Stimulated activated naive CD8-positive, alpha-beta T cell treated with anti-CD3 and anti-CD28 coated beads, Interleukin-15, Interleukin-2, amounts not matched to agents 100 ng/mL and 50 ng/mL, for 24 hours (primary cell): ENCODE results near the gene KCNQ4.

Experiments
- H3K27ac Mint-ChIP-seq: one replicate; pipeline ENCODE4 v1.8.0; 2021; ENCODE audit warnings: mild to moderate bottlenecking, mixed read lengths
- H3K27me3 Mint-ChIP-seq: one replicate; pipeline ENCODE4 v1.8.0; 2021; ENCODE audit warnings: mixed read lengths
- H3K36me3 Mint-ChIP-seq: one replicate; pipeline ENCODE4 v1.8.0; 2021; ENCODE audit warnings: low read depth, mixed read lengths
- H3K4me1 Mint-ChIP-seq: one replicate; pipeline ENCODE4 v1.8.0; 2021; ENCODE audit warnings: low read depth, mixed read lengths
- H3K4me3 Mint-ChIP-seq: one replicate; pipeline ENCODE4 v1.8.0; 2021; ENCODE audit warnings: mild to moderate bottlenecking, mixed read lengths
- H3K9me3 Mint-ChIP-seq: one replicate; pipeline ENCODE4 v1.8.0; 2021; ENCODE audit warnings: mixed read lengths

Gene KCNQ4

DNA sequence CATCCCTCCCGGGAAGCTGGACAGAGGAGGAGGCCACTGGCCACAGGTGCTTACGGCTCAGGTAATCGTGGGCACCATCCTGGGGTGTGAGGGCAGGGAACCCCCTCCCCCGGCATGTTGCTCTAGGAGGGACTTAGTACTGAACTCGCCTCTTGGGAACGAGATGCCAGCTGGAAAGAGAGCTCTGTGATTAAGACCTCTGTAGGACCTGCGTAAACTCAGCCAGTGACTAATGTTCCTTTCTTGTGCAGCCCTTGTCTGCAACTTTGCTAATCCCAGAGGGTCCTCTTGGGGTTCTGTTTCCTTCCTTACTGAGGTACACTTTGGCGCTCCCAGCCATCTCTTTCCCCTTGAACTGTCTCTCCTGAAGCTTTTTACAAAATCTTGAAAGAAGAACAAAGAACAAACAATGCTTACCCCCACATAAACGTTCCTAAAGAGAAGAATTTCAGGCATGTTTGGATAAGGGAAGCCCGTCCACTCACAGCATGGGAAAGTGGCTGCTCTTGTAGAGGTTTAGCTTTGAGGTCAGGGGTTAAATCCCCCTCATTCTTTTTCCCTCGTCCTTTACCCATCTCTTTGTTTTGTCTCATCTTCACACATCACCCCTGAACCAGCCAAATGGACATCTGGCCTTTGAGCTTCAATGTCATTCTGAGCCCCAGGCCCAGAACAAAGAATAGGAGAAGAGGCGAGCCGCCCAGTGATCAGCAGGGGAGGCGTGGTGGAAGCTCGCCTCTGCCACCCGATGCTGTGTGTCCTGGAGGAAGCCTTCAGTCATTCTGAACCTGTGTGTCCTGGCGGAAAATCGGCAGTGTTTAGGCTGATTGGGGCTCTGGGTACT lies 41.2 kb downstream of the KCNQ4 start:
- Mint-ChIP-seq H3K9me3 (no peaks in the 10 kb centered on the region), H3K4me3 (no peak overlapping the region), H3K27ac (no peak overlapping the region), H3K36me3 (no peaks in the 10 kb centered on the region), H3K4me1 (peaks cover 19% of the 10 kb centered on the region), H3K27me3 (no peaks in the 10 kb centered on the region)

DNA sequence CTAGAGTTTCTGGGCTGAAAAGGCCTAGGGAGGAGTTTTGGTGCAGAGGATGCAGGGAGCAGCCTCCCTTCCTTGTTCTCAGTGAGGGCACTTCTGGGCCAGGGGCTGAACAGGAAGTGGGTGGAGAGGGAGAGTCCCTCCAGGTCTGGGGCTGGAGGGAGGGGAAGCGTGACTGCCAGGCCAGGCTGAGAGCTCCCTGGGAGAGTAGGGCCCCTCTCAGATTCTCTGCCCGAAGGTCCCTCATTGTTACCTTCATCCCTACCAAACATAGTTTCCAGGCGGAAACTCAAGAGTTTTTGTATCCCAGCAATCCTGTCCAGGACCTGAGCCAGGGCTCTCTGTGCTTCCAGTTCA lies 41.8 kb downstream of the KCNQ4 start:
- Mint-ChIP-seq H3K27me3 (no peaks in the 10 kb centered on the region), H3K9me3 (no peaks in the 10 kb centered on the region), H3K4me3 (no peak overlapping the region), H3K4me1 (peaks cover 19% of the 10 kb centered on the region), H3K27ac (no peak overlapping the region), H3K36me3 (no peaks in the 10 kb centered on the region)

DNA sequence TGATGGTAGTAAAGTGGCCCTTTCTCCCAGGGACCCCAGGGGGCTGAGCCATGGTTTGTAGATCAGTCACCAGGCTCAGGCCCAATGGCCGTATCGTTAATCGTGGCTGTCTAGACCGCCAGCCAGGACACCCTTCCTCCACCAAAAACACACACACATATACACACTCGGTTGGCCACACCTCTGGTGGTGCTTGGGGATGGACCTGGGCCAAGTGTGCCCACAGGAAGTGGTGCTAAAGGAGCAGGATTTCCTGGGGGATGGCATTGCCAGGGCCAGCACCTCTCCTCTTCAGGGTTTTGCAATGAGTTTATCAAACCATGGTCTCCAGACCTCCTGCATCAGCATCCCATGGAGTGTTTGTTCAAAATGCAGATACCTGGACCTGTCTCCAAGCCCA lies 42.4 kb downstream of the KCNQ4 start:
- H3K4me3 Mint-ChIP-seq = no peak overlapping the region
- H3K27ac Mint-ChIP-seq = no peak overlapping the region
- H3K36me3 Mint-ChIP-seq = no peaks in the 10 kb centered on the region
- no peaks in the 10 kb centered on the region for H3K27me3 Mint-ChIP-seq
- no peaks in the 10 kb centered on the region for H3K9me3 Mint-ChIP-seq
- H3K4me1 Mint-ChIP-seq = peaks cover 19% of the 10 kb centered on the region

DNA sequence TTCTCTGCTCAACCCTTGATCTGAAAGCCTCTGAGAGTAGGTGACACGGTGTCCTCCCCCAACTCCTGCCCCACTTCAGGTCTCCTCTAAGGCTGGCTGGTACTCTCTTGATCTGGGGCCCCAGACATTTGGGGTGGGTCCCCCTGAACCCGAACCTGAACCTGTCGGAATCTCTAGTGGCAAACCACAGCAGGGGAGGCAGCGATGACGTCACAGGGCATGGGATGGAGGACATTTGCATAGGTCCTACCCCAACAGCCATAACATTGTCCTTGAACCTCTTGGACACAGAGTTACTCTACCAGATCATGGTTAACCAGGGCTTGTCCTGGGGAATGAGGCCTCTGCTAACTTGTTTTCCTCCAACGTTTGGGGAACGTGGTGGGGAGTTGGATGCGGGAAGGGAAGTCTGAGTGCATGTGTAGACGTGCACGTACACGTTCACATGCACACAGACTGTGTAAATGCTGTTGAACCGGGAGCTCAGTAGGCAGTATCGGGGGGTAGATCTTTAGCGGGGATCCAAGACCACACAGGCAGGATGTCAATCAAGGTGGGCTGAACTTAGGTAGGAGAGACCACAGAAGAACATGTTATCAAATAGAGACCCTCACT lies 46.2 kb downstream of the KCNQ4 start:
- no peaks in the 10 kb centered on the region for H3K36me3 Mint-ChIP-seq
- H3K4me1 Mint-ChIP-seq = peaks cover 17% of the 10 kb centered on the region
- no peak overlapping the region for H3K4me3 Mint-ChIP-seq
- no peak overlapping the region for H3K27ac Mint-ChIP-seq
- H3K27me3 Mint-ChIP-seq = no peaks in the 10 kb centered on the region
- H3K9me3 Mint-ChIP-seq = no peaks in the 10 kb centered on the region

DNA sequence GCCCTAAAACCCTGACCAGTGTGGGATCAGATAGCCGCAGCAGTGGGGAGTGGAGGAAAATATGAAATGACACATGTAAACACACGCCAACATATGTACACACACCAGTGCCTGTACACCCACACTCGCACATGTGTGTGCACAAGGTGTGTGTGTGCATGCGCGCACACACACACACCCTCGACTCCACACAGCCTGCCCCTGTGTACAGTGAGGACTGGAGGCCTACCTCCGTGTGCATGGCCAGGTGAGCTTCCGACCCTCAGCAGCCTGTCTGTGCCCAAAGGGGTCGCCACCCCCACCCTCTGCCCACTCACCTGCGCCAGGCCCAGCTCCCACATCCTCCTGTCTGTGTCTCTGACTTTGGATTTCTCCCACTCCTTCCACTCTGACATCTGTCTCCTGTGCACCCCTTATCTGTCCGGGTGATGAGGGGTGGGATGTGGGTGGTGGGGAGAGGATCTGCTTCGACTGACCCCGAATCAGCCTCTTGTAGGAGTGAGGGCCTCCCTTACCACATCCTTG lies 46.9 kb downstream of the KCNQ4 start:
- Mint-ChIP-seq H3K9me3 (no peaks in the 10 kb centered on the region), H3K36me3 (no peaks in the 10 kb centered on the region), H3K4me3 (no peak overlapping the region), H3K27ac (no peak overlapping the region), H3K27me3 (no peaks in the 10 kb centered on the region), H3K4me1 (peaks cover 10% of the 10 kb centered on the region)

DNA sequence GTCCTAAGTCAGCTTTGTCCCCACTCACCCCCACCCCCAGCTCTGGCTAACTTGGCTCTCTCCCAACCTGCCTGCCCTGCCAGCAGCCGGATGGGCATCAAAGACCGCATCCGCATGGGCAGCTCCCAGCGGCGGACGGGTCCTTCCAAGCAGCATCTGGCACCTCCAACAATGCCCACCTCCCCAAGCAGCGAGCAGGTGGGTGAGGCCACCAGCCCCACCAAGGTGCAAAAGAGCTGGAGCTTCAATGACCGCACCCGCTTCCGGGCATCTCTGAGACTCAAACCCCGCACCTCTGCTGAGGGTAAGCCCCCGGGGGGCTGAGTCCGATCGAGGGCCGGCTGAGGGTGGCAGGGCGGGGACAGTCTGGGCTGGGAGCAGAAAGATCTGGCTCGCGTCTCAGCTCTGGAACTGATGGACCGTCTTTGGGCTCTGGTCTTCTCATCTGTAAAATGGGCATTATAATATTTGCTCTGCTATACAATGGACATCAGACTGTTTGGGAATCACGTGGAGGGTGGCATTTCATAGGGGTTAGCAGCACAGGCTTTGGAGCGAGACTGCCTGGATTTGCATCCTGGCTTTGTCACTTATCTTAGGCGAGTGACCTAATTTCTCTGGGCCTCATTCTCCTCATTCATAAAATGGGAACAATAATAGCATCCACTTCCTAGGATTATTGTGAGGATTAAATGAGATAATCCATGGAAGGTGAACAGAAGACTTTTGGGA lies 47.6 kb downstream of the KCNQ4 start:
- no peaks in the 10 kb centered on the region for H3K9me3 Mint-ChIP-seq
- no peak overlapping the region for H3K27ac Mint-ChIP-seq
- no peaks in the 10 kb centered on the region for H3K27me3 Mint-ChIP-seq
- H3K36me3 Mint-ChIP-seq = no peaks in the 10 kb centered on the region
- H3K4me3 Mint-ChIP-seq = no peak overlapping the region
- peaks cover 6% of the 10 kb centered on the region for H3K4me1 Mint-ChIP-seq

DNA sequence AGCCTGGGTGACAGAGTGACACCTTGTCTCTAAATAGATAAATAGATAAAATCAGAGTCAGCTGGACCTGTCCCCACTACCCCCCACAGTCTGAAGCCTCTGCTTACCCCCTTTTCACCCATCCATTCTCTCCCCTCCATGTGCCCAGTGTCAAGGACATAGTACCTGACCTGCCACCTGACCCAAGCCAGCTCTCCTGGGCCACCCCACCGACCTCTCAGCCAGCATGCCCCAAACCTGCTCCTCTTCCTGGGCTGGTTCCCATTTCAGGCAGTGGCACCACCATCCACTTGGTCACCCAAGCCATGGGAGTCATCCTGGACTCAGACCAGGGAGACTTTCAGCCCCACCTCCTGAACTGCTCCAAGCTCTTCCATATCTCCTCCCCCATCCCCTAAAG lies 50.4 kb downstream of the KCNQ4 start:
- H3K4me1 Mint-ChIP-seq = no peaks in the 10 kb centered on the region
- H3K36me3 Mint-ChIP-seq = no peaks in the 10 kb centered on the region
- H3K27ac Mint-ChIP-seq = no peak overlapping the region
- H3K27me3 Mint-ChIP-seq = no peaks in the 10 kb centered on the region
- no peaks in the 10 kb centered on the region for H3K9me3 Mint-ChIP-seq
- H3K4me3 Mint-ChIP-seq = no peak overlapping the region

DNA sequence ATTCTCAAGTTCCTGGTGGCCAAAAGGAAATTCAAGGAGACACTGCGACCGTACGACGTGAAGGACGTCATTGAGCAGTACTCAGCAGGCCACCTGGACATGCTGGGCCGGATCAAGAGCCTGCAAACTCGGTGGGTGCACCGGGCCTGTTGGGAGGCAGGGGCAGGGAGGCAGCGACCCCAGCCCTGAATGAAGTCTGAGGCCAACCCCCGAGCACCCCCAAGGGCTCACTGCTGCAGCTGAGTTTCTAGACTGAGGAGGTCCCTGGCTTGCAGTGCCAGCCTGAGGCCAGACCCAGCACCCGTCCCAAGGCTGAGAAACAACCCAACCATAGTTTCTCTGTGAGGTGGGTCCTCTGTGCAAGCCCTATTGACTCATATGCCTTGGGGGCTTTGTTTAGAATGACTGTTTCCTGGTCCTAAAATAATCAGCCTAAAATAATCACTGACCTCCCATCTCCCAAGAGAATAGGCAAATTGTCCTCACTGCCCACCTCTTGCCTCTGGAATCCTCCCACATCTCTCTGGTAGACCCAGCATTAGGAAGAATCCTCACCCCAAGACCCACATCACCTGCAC lies 51.5 kb downstream of the KCNQ4 start:
- H3K27me3 Mint-ChIP-seq = no peaks in the 10 kb centered on the region
- peaks cover under 1% of the 10 kb centered on the region for H3K4me1 Mint-ChIP-seq
- no peaks in the 10 kb centered on the region for H3K9me3 Mint-ChIP-seq
- no peaks in the 10 kb centered on the region for H3K36me3 Mint-ChIP-seq
- H3K27ac Mint-ChIP-seq = no peak overlapping the region
- H3K4me3 Mint-ChIP-seq = no peak overlapping the region

DNA sequence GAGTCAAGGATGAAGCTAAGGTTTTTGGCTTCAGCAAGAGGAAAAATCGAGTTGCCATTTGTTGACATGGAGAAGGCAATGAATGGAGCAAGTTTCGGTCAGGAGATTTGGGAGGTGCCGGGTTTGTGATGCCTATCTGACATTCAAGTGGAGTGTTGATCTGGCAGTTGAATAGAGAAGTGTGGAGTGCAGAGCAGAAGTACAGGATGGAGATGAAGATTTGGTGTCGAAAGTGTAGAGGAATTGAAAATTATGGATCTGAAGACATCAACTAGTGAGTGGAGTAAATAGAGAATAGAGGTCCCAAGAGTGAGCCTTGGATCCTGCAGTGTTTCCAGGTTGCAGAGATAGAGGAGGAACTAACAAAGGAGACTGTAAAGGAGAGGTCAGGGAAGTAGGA lies 52.7 kb downstream of the KCNQ4 start:
- H3K27ac Mint-ChIP-seq = no peak overlapping the region
- no peaks in the 10 kb centered on the region for H3K27me3 Mint-ChIP-seq
- no peak overlapping the region for H3K4me3 Mint-ChIP-seq
- no peaks in the 10 kb centered on the region for H3K9me3 Mint-ChIP-seq
- H3K36me3 Mint-ChIP-seq = no peaks in the 10 kb centered on the region
- H3K4me1 Mint-ChIP-seq = peaks cover 13% of the 10 kb centered on the region

DNA sequence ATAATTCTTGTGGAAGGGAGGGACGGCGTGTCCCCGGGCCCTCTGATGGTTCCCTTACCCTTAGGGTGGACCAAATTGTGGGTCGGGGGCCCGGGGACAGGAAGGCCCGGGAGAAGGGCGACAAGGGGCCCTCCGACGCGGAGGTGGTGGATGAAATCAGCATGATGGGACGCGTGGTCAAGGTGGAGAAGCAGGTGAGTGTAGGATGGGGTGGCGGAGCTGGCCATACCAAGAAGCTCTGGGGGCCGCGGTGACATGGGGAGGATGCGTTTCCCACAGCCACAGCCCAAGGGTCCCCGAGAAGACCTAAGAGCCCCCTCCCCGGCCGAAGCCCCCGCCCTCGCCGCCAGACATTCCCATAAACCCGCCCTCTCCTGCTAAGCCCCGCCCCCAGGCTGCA lies 54.0 kb downstream of the KCNQ4 start:
- Mint-ChIP-seq H3K36me3 (no peaks in the 10 kb centered on the region), H3K4me1 (peaks cover 15% of the 10 kb centered on the region), H3K27me3 (no peaks in the 10 kb centered on the region), H3K9me3 (no peaks in the 10 kb centered on the region), H3K27ac (no peak overlapping the region), H3K4me3 (no peak overlapping the region)

DNA sequence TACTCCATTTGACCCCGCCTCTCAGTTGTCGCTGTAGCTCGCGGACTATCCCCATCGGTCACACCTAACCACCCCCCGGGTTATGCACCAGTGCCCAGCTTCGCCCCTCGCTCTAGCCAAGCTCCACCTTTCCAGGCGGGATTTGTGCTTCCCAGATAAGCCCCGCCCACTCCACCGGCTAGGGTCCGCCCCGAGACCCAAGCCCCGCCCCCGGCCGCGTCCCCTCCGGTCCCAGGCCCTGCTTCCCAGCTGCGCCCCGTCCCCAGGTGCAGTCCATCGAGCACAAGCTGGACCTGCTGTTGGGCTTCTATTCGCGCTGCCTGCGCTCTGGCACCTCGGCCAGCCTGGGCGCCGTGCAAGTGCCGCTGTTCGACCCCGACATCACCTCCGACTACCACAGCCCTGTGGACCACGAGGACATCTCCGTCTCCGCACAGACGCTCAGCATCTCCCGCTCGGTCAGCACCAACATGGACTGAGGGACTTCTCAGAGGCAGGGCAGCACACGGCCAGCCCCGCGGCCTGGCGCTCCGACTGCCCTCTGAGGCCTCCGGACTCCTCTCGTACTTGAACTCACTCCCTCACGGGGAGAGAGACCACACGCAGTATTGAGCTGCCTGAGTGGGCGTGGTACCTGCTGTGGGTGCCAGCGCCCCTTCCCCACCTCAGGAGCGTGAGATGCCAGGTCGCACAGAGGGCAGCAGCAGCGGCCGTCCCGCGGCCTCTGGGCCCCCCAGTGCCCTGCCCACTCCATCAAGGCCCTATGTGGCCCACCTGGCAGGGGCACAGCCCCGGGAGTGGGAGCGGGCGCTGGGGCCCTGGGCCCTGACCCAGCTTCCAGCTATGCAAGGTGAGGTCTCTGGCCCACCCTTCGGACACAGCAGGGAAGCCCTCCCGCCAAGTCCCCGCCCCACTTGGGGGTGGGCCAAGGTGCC lies 54.7 kb downstream of the KCNQ4 start:
- Mint-ChIP-seq H3K36me3 (no peaks in the 10 kb centered on the region), H3K4me3 (no peak overlapping the region), H3K9me3 (no peaks in the 10 kb centered on the region)

DNA sequence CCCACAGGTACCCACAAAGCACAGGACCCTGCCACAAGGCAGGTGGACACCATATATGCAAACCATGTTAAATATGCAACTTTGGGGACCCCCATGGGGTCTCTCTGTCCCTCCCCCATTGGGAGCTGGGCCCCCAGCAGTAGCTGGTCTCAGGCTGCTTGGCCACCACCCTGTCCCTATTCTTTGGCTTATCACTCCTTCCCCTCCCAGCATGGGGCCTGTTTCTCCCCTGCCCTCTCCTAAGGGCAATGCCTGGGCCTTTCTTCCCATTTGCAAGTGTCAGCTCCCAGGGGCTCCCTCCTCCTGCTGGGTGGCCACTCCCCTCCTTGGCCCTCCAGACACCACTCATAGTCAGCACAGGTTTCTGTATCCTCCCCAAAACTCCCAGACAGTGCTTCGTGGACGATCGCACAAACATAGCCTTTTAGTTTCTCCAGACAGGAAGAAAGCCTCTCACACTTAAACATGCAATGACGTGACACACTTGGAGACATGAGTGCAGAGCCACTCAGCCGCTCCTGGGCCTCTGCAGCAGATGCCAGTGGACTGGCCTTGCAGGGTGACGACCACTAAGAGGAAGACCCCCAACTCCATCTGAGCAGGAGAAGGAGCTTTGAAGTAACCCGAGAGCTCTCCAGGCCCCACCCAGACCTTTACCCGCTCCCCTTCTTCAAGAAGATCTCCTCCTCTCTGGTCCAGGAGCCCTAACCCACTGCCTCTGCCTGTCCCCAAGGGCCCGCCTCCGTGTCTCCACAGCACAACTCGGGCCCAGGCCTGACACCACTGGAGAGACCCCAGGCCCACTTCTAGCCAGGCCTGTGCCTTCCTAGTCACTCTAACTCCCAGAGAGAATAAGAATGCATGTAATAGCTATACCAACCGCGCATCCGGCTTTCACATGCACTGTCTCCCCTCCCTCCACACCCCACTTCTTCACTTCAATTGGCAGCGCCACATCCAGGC lies 55.7 kb downstream of the KCNQ4 start:
- Mint-ChIP-seq H3K4me3 (no peak overlapping the region), H3K4me1 (peaks cover 15% of the 10 kb centered on the region), H3K27me3 (no peaks in the 10 kb centered on the region), H3K9me3 (no peaks in the 10 kb centered on the region), H3K36me3 (no peaks in the 10 kb centered on the region), H3K27ac (no peak overlapping the region)

More for the DNA sequence above, 54.7 kb downstream of the KCNQ4 start:
- H3K27me3 Mint-ChIP-seq = no peaks in the 10 kb centered on the region
- H3K27ac Mint-ChIP-seq = no peak overlapping the region
- H3K4me1 Mint-ChIP-seq = peaks cover 15% of the 10 kb centered on the region

DNA sequence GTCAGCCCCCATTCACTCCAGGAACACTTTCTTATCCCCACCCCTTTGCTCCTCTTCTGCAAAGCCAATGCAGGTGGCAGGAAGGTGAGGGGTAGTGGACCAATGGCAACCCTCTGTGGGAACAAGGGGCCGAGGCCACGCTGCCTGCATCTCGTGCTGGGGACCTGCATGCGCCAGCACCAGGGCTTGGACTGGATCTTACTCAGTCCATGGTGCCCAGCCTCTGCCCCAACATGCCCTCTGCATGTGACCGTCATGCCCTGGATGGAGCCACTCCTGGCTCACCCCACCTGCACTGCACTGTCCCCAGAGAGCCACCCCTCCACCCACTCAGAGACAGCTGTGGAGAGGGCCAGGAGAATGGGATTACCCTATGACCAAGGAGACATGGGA lies 56.4 kb downstream of the KCNQ4 start:
- no peak overlapping the region for H3K27ac Mint-ChIP-seq
- no peaks in the 10 kb centered on the region for H3K9me3 Mint-ChIP-seq
- no peaks in the 10 kb centered on the region for H3K27me3 Mint-ChIP-seq
- H3K4me1 Mint-ChIP-seq = peaks cover 19% of the 10 kb centered on the region
- H3K36me3 Mint-ChIP-seq = no peaks in the 10 kb centered on the region
- no peak overlapping the region for H3K4me3 Mint-ChIP-seq
